ENCODE results near the gene GUCY2F.

Gene GUCY2F

DNA sequence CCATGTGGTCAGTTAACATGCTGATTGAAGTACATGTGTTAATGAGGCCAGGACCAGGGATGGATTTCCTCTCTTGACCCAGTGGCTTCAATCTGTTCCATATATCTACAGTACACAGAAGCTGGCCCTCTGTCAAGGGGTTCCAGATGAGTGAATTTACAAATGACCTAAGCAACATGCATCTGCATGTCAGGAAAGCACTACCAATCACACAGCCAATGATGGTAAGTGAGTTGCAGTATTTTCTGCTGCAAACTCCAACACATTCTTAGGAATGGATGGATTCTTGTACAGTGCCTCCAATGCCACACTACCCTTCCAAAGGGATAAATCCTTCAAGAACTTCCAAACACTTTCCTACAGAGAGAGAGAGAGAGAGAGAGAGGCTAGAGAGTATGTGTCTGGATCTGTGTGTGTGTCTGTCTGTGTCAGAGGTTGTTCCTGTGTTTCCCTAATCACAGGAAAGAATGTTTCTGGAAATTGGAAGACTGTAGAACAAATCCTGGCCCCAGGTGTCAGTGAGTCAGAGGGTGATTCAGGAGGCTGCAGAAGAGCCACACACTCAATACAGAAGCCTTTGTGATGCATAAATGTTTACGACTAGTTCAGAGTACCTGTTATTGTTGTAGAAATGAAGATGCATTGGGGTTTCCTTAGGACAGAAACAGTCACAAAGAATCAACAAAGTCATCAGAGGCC is 107.5 kb downstream of the GUCY2F start:
- DNase-seq (ENCODE audit: low spot score): no peak
- in situ Hi-C loops (cut with MboI; ENCODE audit: low sequenced_read_pairs, unreplicated experiment): no loop called here
- TF ChIP-seq, protein P1, sequence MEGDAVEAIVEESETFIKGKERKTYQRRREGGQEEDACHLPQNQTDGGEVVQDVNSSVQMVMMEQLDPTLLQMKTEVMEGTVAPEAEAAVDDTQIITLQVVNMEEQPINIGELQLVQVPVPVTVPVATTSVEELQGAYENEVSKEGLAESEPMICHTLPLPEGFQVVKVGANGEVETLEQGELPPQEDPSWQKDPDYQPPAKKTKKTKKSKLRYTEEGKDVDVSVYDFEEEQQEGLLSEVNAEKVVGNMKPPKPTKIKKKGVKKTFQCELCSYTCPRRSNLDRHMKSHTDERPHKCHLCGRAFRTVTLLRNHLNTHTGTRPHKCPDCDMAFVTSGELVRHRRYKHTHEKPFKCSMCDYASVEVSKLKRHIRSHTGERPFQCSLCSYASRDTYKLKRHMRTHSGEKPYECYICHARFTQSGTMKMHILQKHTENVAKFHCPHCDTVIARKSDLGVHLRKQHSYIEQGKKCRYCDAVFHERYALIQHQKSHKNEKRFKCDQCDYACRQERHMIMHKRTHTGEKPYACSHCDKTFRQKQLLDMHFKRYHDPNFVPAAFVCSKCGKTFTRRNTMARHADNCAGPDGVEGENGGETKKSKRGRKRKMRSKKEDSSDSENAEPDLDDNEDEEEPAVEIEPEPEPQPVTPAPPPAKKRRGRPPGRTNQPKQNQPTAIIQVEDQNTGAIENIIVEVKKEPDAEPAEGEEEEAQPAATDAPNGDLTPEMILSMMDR (IDR thresholded peaks at IDR 0.05; ENCODE audit: borderline replicate concordance, control extremely low read depth, extremely low read depth, insufficient read depth, missing control alignments): no peak

DNA sequence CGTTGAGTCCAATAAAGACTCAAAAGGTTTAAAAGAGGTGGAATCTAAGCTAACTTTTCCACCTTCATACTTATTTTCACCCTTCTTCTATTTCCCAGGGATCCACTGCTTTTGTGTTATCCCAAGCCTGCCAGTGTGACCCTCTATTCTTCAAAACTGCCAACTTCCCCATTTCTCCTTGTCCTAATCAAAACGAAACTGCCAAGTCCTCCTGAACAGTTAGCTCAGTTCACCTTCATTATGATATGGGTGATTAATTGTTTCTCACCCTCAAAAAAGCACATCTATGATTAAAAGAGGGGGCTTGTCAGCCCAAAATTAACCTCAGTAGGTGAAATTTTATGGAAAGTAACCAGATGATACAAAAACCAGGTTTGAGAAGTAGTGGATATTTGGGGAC is 108.4 kb downstream of the GUCY2F start:
- DNase-seq (ENCODE audit: low spot score): no peak
- TF ChIP-seq, protein P1 (IDR thresholded peaks at IDR 0.05; ENCODE audit: borderline replicate concordance, control extremely low read depth, extremely low read depth, insufficient read depth, missing control alignments): no peak
- in situ Hi-C loops (cut with MboI; ENCODE audit: low sequenced_read_pairs, unreplicated experiment): no loop called here

DNA sequence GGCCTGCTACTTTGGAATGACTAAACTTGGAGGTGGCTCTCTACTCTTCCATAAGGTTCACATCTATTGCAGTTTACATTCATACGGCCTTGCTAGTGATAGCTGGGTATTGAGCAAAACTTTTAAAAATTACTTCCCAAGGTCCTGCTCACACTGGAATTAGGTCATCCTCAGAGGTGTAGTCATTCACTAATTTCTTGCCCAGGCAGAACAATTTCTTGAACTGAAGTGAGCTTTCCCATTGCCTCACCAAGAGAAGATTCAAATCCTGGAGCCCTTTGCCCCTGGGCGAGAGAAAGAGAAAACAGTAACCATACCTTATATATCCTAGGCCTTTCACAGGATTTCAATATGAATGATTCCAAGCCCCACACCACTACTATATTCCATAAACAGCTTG is 109.2 kb downstream of the GUCY2F start:
- no peak for DNase-seq (ENCODE audit: low spot score)
- TF ChIP-seq, protein P1 (IDR thresholded peaks at IDR 0.05; ENCODE audit: borderline replicate concordance, control extremely low read depth, extremely low read depth, insufficient read depth, missing control alignments): no peak
- in situ Hi-C loops (cut with MboI; ENCODE audit: low sequenced_read_pairs, unreplicated experiment): no loop called here

DNA sequence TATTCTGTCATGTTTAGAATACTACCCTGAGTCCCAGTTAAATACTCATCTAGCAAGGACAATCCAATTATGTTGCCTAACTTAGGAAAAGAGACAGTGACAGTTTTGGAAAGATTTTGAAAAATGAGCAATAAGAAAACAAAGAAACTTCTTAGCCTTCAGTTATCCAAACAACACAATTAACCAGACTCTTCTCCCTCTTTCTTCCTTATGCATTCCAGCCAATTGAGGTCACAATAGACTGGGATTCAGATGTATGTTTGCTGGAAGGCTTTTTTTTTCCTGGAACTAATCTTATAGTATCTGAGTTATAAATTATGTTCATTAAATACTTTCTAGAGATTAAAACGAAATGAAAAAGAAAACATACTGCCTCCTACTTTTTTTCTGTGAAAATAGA is 109.6 kb downstream of the GUCY2F start:
- TF ChIP-seq, protein P1 (IDR thresholded peaks at IDR 0.05; ENCODE audit: borderline replicate concordance, control extremely low read depth, extremely low read depth, insufficient read depth, missing control alignments): no peak
- in situ Hi-C loops (cut with MboI; ENCODE audit: low sequenced_read_pairs, unreplicated experiment): no loop called here

DNA sequence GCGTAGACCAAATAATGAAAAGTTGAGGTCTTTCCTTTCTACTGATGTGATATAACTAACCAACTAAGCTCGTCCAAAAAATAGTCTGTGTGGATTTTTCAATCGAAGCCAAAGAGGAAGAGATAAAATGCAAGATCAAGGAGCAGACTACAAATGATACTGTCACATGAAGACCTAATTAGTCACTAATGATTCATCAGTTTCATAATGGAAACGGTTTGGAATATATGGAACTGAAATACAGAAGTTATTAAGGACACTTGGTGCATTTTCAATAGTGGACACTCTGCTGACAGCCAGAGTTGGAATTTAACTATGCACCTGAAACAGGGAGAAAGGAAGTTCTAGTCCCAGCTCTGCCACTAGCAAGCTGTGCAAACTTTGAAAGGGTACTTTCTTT is 119.8 kb downstream of the GUCY2F start:
- no peak for DNase-seq (ENCODE audit: low spot score)

More for the DNA sequence above, 109.6 kb downstream of the GUCY2F start:
- DNase-seq (ENCODE audit: low spot score): no peak

DNA sequence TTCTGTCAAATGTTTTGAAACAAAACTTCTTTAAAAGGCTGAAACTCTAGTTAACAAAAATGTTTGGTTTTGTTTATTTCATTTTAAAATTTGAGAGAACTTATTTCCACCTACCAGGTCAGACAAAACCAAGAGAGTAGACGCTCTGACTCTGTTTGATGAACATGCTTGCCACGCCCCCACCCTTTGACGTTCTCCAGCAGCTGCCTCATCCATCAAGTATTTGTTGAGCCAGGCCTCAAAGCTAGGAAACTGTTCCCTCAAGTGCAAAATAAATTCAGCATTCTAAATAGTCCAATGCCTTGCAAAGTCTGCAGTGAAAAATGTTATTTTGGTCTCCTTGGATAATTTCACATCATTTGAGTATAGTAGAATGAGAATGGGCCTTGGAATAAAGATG is 121.6 kb downstream of the GUCY2F start:
- TF ChIP-seq, protein P1 (IDR thresholded peaks at IDR 0.05; ENCODE audit: borderline replicate concordance, control extremely low read depth, extremely low read depth, insufficient read depth, missing control alignments): no peak
- DNase-seq (ENCODE audit: low spot score): no peak
- in situ Hi-C loops (cut with MboI; ENCODE audit: low sequenced_read_pairs, unreplicated experiment): no loop called here

More for the DNA sequence above, 119.8 kb downstream of the GUCY2F start:
- TF ChIP-seq, protein P1 (IDR thresholded peaks at IDR 0.05; ENCODE audit: borderline replicate concordance, control extremely low read depth, extremely low read depth, insufficient read depth, missing control alignments): no peak
- in situ Hi-C loops (cut with MboI; ENCODE audit: low sequenced_read_pairs, unreplicated experiment): no loop called here

Data from GM13976 (cell line).